H1 (cell line): Measurements from ENCODE around the gene FANCM. TPM values are rescaled to one million over a fixed set of nuclear protein-coding genes. Genes with fewer than 3 reads are reported as not detected.

ENCODE experiments used
- CTCF ChIA-PET: fragments of 300-600 bp; sonication (Branson Sonifier 250); formaldehyde crosslinking; loops from one replicate; lab custom pipeline; 2021; ENCODE audit not compliant: partially characterized antibody; lab: Charles Lee
- POLR2A ChIA-PET: fragments of 300-600 bp; sonication (Branson Sonifier 250); formaldehyde crosslinking; loops from one replicate; lab custom pipeline; 2021; ENCODE audit warnings: inconsistent platforms; ENCODE audit not compliant: partially characterized antibody; lab: Charles Lee
- DNase-seq, 2 experiments: peaks; one replicate each; pipeline versions ENCODE4 v3.0.0 to v3.0.0-alpha.2; 2010 to 2022; ENCODE audit warnings: low spot score in 2 of 2, low read depth in 1 of 2, mixed read lengths in 1 of 2
- FAIRE-seq: peaks from 2 replicates; lab custom pipeline; 2011; peaks lifted over from hg19 to GRCh38; lab: Jason Lieb, UNC
- H2AFZ ChIP-seq: 2 replicates; pipeline ENCODE4 v1.8.1; 2012; ENCODE audit warnings: low read length, inconsistent platforms
- H2AK5ac ChIP-seq: 2 replicates; pipeline ENCODE4 v1.6.1; 2013; ENCODE audit warnings: low read depth, low read length
- H2BK120ac ChIP-seq: replicated peaks from 2 replicates; pipeline ENCODE3; 2013; ENCODE audit warnings: low read depth, low read length, inconsistent platforms
- H2BK12ac ChIP-seq: 2 replicates; pipeline ENCODE4 v1.6.1; 2013; ENCODE audit warnings: low read depth, low read length
- H2BK15ac ChIP-seq: 2 replicates; pipeline ENCODE4 v1.6.1; 2013; ENCODE audit warnings: low read length
- H2BK20ac ChIP-seq: 2 replicates; pipeline ENCODE4 v1.6.1; 2013; ENCODE audit warnings: low read length
- H2BK5ac ChIP-seq: 2 replicates; pipeline ENCODE4 v1.6.1; 2013; ENCODE audit warnings: low read depth, low read length
- H3K14ac ChIP-seq: 2 replicates; pipeline ENCODE4 v1.6.1; 2013; ENCODE audit warnings: inconsistent platforms; ENCODE audit not compliant: insufficient read length
- H3K18ac ChIP-seq: 2 replicates; pipeline ENCODE4 v1.6.1; 2013; ENCODE audit warnings: low read length; ENCODE audit errors: extremely low read depth
- H3K23ac ChIP-seq: 2 replicates; pipeline ENCODE4 v1.6.1; 2013; ENCODE audit warnings: inconsistent platforms; ENCODE audit not compliant: insufficient read length
- H3K23me2 ChIP-seq: 2 replicates; pipeline ENCODE4 v1.6.1; 2013; ENCODE audit warnings: low read depth, low read length
- H3K27ac ChIP-seq: 2 replicates; pipeline ENCODE4 v1.6.1; 2011; ENCODE audit warnings: low read depth, low read length, inconsistent platforms
- H3K27me3 ChIP-seq, 4 experiments: replicated peaks in 1 of 4; 1 replicate in 1 of 4; 2 replicates in 3 of 4; pipeline versions ENCODE4 v1.6.1 to v1.8.1; 2011 to 2013; ENCODE audit warnings: low read length in 3 of 4, mild to moderate bottlenecking in 3 of 4, inconsistent platforms in 2 of 4, mixed read lengths in 2 of 4, moderate library complexity in 1 of 4; ENCODE audit not compliant: control insufficient read depth in 3 of 4, insufficient read depth in 3 of 4; ENCODE audit errors: extremely low read depth in 1 of 4
- H3K36me3 ChIP-seq, 4 experiments: 2 replicates each; pipeline versions ENCODE4 v1.6.1 to v1.8.1; 2011 to 2013; ENCODE audit warnings: mild to moderate bottlenecking in 4 of 4, low read length in 3 of 4, moderate library complexity in 2 of 4, control low read depth in 1 of 4, inconsistent platforms in 1 of 4; ENCODE audit not compliant: insufficient read depth in 4 of 4, control insufficient read depth in 2 of 4
- H3K4ac ChIP-seq: replicated peaks from 2 replicates; pipeline ENCODE3; 2013; ENCODE audit warnings: low read length, low read depth, mixed read lengths, inconsistent platforms; ENCODE audit not compliant: insufficient read length
- H3K4me1 ChIP-seq, 4 experiments: replicated peaks in 1 of 4; 1 replicate in 1 of 4; 2 replicates in 3 of 4; pipeline versions ENCODE4 v1.6.1 to v1.8.1; 2011 to 2013; ENCODE audit warnings: low read length in 3 of 4, inconsistent platforms in 2 of 4, mixed read lengths in 1 of 4; ENCODE audit not compliant: insufficient read depth in 4 of 4, control insufficient read depth in 3 of 4
- H3K4me2 ChIP-seq, 2 experiments: 2 replicates each; pipeline versions ENCODE4 v1.6.1 to v1.8.1; 2011 to 2013; ENCODE audit warnings: low read depth in 2 of 2, low read length in 2 of 2, control low read depth in 1 of 2, inconsistent platforms in 1 of 2, mild to moderate bottlenecking in 1 of 2; ENCODE audit not compliant: insufficient read depth in 1 of 2
- H3K4me3 ChIP-seq, 4 experiments: fragments of 200-600, 300-600 bp in 1 of 4; sonication (generic), shearing (Covaris generic), sonication (Bioruptor Twin) in 1 of 4; 2 replicates each; pipeline versions ENCODE4 v1.5.1 to v1.8.1; 2011 to 2016; ENCODE audit warnings: low read length in 4 of 4, low read depth in 3 of 4, control low read depth in 2 of 4, inconsistent platforms in 2 of 4, mild to moderate bottlenecking in 2 of 4, mixed read lengths in 1 of 4, moderate library complexity in 1 of 4; ENCODE audit not compliant: insufficient read depth in 2 of 4; ENCODE audit errors: extremely low read depth in 1 of 4
- H3K56ac ChIP-seq: replicated peaks from 2 replicates; pipeline ENCODE3; 2013; ENCODE audit warnings: low read depth, mild to moderate bottlenecking, mixed read lengths, low read length, inconsistent platforms; ENCODE audit not compliant: insufficient read length
- H3K79me1 ChIP-seq: 2 replicates; pipeline ENCODE4 v1.6.1; 2013; ENCODE audit warnings: low read depth, low read length, control low read depth
- H3K79me2 ChIP-seq, 2 experiments: 2 replicates each; pipeline versions ENCODE4 v1.6.1 to v1.8.1; 2012 to 2013; ENCODE audit warnings: low read length in 2 of 2, mild to moderate bottlenecking in 2 of 2, inconsistent platforms in 1 of 2; ENCODE audit not compliant: insufficient read depth in 2 of 2, control insufficient read depth in 1 of 2
- H3K9ac ChIP-seq, 4 experiments: replicated peaks in 1 of 4; 1 replicate in 1 of 4; 2 replicates in 3 of 4; pipeline versions ENCODE4 v1.6.1 to v1.8.1; 2011 to 2013; ENCODE audit warnings: low read depth in 3 of 4, low read length in 3 of 4, control low read depth in 2 of 4, mild to moderate bottlenecking in 2 of 4, moderate library complexity in 2 of 4, inconsistent platforms in 1 of 4; ENCODE audit errors: extremely low read depth in 1 of 4
- H3K9me3 ChIP-seq, 2 experiments: 2 replicates each; pipeline versions ENCODE4 v1.6.1 to v1.8.1; 2012 to 2013; ENCODE audit warnings: mild to moderate bottlenecking in 2 of 2, moderate library complexity in 2 of 2, control low read depth in 1 of 2, inconsistent platforms in 1 of 2, low read depth in 1 of 2, low read length in 1 of 2, mixed read lengths in 1 of 2; ENCODE audit not compliant: insufficient read depth in 2 of 2
- H4K20me1 ChIP-seq, 2 experiments: replicated peaks in 1 of 2; 2 replicates each; pipeline versions ENCODE3 to v1.8.1; 2011 to 2013; ENCODE audit warnings: inconsistent platforms in 2 of 2, low read length in 2 of 2, mild to moderate bottlenecking in 1 of 2; ENCODE audit not compliant: insufficient read depth in 2 of 2, control insufficient read depth in 1 of 2
- H4K5ac ChIP-seq: 2 replicates; pipeline ENCODE4 v1.6.1; 2013; ENCODE audit warnings: low read length, low read depth, mixed read lengths, inconsistent platforms; ENCODE audit not compliant: insufficient read length
- H4K8ac ChIP-seq: 2 replicates; pipeline ENCODE4 v1.8.0; 2013; ENCODE audit warnings: mild to moderate bottlenecking, moderate library complexity, low read length, inconsistent platforms; ENCODE audit not compliant: insufficient read depth; ENCODE audit errors: extremely low read depth
- H4K91ac ChIP-seq: replicated peaks from 2 replicates; pipeline ENCODE3; 2013; ENCODE audit warnings: low read length, mixed read lengths, inconsistent platforms; ENCODE audit not compliant: insufficient read length
- BRCA1 ChIP-seq: IDR thresholded peaks from 2 replicates; pipeline ENCODE4 v1.6.1; 2012; ENCODE audit warnings: low read depth, low read length, improper control_type of control experiment
- CREB1 ChIP-seq: IDR thresholded peaks from 2 replicates; pipeline ENCODE4 v1.6.1; 2012; ENCODE audit warnings: inconsistent platforms
- EP300 ChIP-seq, 2 experiments: IDR thresholded peaks; 1 replicate in 1 of 2; 2 replicates in 1 of 2; pipeline ENCODE4 v1.6.1; 2011 to 2012; ENCODE audit warnings: low read depth in 2 of 2, low read length in 2 of 2, mild to moderate bottlenecking in 2 of 2, borderline replicate concordance in 1 of 2, inconsistent platforms in 1 of 2, moderate library complexity in 1 of 2
- GABPA ChIP-seq: IDR thresholded peaks from 2 replicates; pipeline ENCODE4 v1.6.1; 2011; ENCODE audit warnings: mild to moderate bottlenecking, low read length, moderate library complexity, borderline replicate concordance; ENCODE audit not compliant: insufficient read depth
- RAD21 ChIP-seq, 2 experiments: IDR thresholded peaks in 1 of 2; conservative IDR thresholded peaks in 1 of 2; 2 replicates each; pipeline ENCODE4 v1.6.1; 2011; ENCODE audit warnings: low read depth in 2 of 2, low read length in 2 of 2, improper control_type of control experiment in 1 of 2, inconsistent platforms in 1 of 2, mild to moderate bottlenecking in 1 of 2, moderate library complexity in 1 of 2
- SIRT6 ChIP-seq: IDR thresholded peaks from one replicate; pipeline ENCODE4 v1.7.1; 2012; ENCODE audit warnings: low read length, inconsistent platforms
- SRF ChIP-seq: IDR thresholded peaks from 2 replicates; pipeline ENCODE4 v1.6.1; 2011; ENCODE audit warnings: mild to moderate bottlenecking, low read depth, low read length, moderate library complexity
- WGBS, 2 experiments: shearing (Covaris generic) in 1 of 2; methylation state at CpG; one replicate each; pipeline versions ENCODE4 v1.1.6 to v1.1.7; 2013 to 2015; ENCODE audit warnings: low lambda C conversion rate in 2 of 2, mixed read lengths in 2 of 2, inconsistent platforms in 1 of 2, low coverage in 1 of 2, missing lambda C conversion rate in 1 of 2; ENCODE audit not compliant: insufficient replicate concordance in 2 of 2, insufficient coverage in 1 of 2, insufficient read length in 1 of 2; ENCODE audit errors: extremely low coverage in 1 of 2, missing lambda C conversion rate in 1 of 2; 5-methylcytosine and 5-hydroxymethylcytosine counted together
- polyA plus RNA-seq, 7 experiments: library from polyadenylated mRNA; depleted of rRNA in 3 of 7; stranded (reverse) in 5 of 7; unstranded in 2 of 7; fragments of >200 nt in 5 of 7; fragments of 200-250 nt in 2 of 7; gene quantifications; 1 replicate in 5 of 7; 2 replicates in 1 of 7; 4 replicates in 1 of 7; pipeline versions ENCODE4 v1.2.1 to v1.2.3, GENCODE V29; 2011 to 2013; ENCODE audit warnings: missing spikeins in 2 of 7, mixed read lengths in 2 of 7
- total RNA-seq: library from RNA; stranded (reverse); fragmentation: NEBNext Ultra II Directional; extraction: Animal tissue kit (Norgen Biotek cat#: 25700); gene quantifications from 2 replicates; pipeline ENCODE4 v1.2.1, GENCODE V29; 2021
- TF ChIP-seq, protein P1 (sequence below), 3 experiments: IDR thresholded peaks; 1 replicate in 2 of 3; 2 replicates in 1 of 3; pipeline versions ENCODE4 v1.5.1 to v1.6.1; 2011; ENCODE audit warnings: low read length in 3 of 3, mild to moderate bottlenecking in 3 of 3, inconsistent platforms in 2 of 3, low read depth in 1 of 3, moderate library complexity in 1 of 3; ENCODE audit not compliant: insufficient read depth in 1 of 3; ENCODE audit errors: control extremely low read depth in 1 of 3

Gene FANCM
- total and polyA plus RNA-seq, 2 of the 8 experiments (the other 6 are each of a cell fraction or from before 2014, with no cell fraction given): 3.2 to 10.5 TPM

- ChIA-PET POLR2A (no interaction called here), CTCF (no interaction called here)
- H3K4me2 ChIP-seq: no peak overlapping the region
- H4K91ac ChIP-seq: no peak overlapping the region
- no peaks in the 10 kb centered on the region for H3K23me2 ChIP-seq
- H3K9ac ChIP-seq: no peak overlapping the region
- no peak overlapping the region for H3K23ac ChIP-seq
- H2BK15ac ChIP-seq: no peak overlapping the region
- H3K79me2 ChIP-seq: no peaks in the 10 kb centered on the region
- H3K18ac ChIP-seq: no peak overlapping the region
- FAIRE-seq: no peak
- no peak overlapping the region for H3K27ac ChIP-seq
- 93% methylated on average over 2 of the region's 2 CpGs; no CpG with 5 or more reads in 1 of the 2 experiments for WGBS, 2 experiments
- no peak overlapping the region for H4K5ac ChIP-seq
- H2BK12ac ChIP-seq: no peak overlapping the region
- DNase-seq: no peak
- H2BK120ac ChIP-seq: no peak overlapping the region
- no peak overlapping the region for H2AFZ ChIP-seq
- no peak overlapping the region for H3K14ac ChIP-seq
- H3K9me3 ChIP-seq: no peaks in the 10 kb centered on the region
- no peak overlapping the region for H3K4ac ChIP-seq
- peaks cover 0 to 15% (median 4%) of the 10 kb centered on the region in 4 experiments; a peak in 7 of 8 replicates for H3K36me3 ChIP-seq
- H3K4me3 ChIP-seq: no peak overlapping the region
- no peaks in the 10 kb centered on the region for H4K20me1 ChIP-seq
- no peak overlapping the region for H3K56ac ChIP-seq
- no peak overlapping the region for H2BK20ac ChIP-seq
- no peak overlapping the region for H4K8ac ChIP-seq
- H3K79me1 ChIP-seq: no peaks in the 10 kb centered on the region; the same call in 1 of the 2 replicates
- no peak overlapping the region for H2AK5ac ChIP-seq
- H3K27me3 ChIP-seq: no peaks in the 10 kb centered on the region
- H3K4me1 ChIP-seq: 0 out of 7 replicates have a peak, but pooled peaks cover 0 to 3% (median 0%) of the 10 kb centered on the region in 4 experiments
- H2BK5ac ChIP-seq: no peak overlapping the region
- no peak for TF ChIP-seq EP300 (IDR thresholded peaks at IDR 0.05; ENCODE audit: borderline replicate concordance in 1 of 2, low read depth in 2 of 2, low read length in 2 of 2)
- TF ChIP-seq, protein P1, sequence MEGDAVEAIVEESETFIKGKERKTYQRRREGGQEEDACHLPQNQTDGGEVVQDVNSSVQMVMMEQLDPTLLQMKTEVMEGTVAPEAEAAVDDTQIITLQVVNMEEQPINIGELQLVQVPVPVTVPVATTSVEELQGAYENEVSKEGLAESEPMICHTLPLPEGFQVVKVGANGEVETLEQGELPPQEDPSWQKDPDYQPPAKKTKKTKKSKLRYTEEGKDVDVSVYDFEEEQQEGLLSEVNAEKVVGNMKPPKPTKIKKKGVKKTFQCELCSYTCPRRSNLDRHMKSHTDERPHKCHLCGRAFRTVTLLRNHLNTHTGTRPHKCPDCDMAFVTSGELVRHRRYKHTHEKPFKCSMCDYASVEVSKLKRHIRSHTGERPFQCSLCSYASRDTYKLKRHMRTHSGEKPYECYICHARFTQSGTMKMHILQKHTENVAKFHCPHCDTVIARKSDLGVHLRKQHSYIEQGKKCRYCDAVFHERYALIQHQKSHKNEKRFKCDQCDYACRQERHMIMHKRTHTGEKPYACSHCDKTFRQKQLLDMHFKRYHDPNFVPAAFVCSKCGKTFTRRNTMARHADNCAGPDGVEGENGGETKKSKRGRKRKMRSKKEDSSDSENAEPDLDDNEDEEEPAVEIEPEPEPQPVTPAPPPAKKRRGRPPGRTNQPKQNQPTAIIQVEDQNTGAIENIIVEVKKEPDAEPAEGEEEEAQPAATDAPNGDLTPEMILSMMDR (IDR thresholded peaks at IDR 0.05; ENCODE audit: control extremely low read depth in 1 of 3, insufficient read depth in 1 of 3, low read depth in 1 of 3, low read length in 3 of 3): no peak
- TF ChIP-seq CREB1: no peak
- no peak for TF ChIP-seq SRF
- TF ChIP-seq BRCA1: no peak
- TF ChIP-seq RAD21 (IDR thresholded peaks at IDR 0.05 in 1 of 2, conservative IDR thresholded peaks at IDR 0.05 in 1 of 2; ENCODE audit: low read depth in 2 of 2, low read length in 2 of 2): no peak
- no peak for TF ChIP-seq SIRT6
- no peak for TF ChIP-seq GABPA
Measured at GRCh38 chr14:45185100-45185814, 49.5 kb downstream of the FANCM start.
